GM12864 (cell line): Measurements from ENCODE around the gene GALNS.

Source experiments
- DNase-seq: peaks from one replicate; pipeline ENCODE4 v3.0.0-alpha.2; 2011; ENCODE audit warnings: low read depth
- H3K4me3 ChIP-seq: 2 replicates; pipeline ENCODE4 v1.5.1; 2011; ENCODE audit warnings: mild to moderate bottlenecking, low read depth, low read length, control low read depth
- CTCF ChIP-seq: IDR thresholded peaks from 2 replicates; pipeline ENCODE4 v1.5.1; 2011; ENCODE audit warnings: low read depth, mild to moderate bottlenecking, moderate library complexity, low read length, control low read depth, inconsistent platforms; ENCODE audit errors: missing control alignments

Gene GALNS

GRCh38 chr16:88764913-88765349 lies 91.8 kb downstream of the GALNS start:
- TF ChIP-seq CTCF: no peak
- DNase-seq: no peak
- no peak overlapping the region for H3K4me3 ChIP-seq

DNA sequence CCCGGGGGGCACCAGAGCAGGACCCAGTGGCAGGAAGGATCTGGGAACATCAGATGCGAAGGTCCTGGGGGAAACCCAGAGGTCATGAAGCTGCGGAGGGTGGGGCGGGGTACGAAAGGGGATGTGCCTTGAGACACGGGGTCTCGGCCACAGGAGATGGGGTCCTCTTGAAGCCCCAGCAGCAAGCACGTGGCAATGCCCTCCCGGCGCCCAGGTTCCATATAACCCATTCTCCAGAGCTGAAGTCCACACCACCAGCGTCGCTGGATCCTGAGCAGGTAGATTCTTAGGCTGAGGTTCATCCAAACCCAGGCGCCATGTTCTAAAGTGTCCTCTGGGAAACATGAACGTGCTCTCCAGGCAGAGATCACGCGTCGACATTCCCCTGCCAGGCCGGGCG lies 92.7 kb downstream of the GALNS start:
- DNase-seq: no peak
- no peak overlapping the region for H3K4me3 ChIP-seq
- no peak for TF ChIP-seq CTCF
